Heart left ventricle (tissue), 16 donors: Measurements from ENCODE around the gene CTDSPL2. TPM values are rescaled to one million over a fixed set of nuclear protein-coding genes. Genes with fewer than 3 reads are reported as not detected.

ENCODE experiments used
- ATAC-seq, 4 donors: fragments of 200-7000 bp; cut with Tn5 transposase; one replicate each; pipeline ENCODE4 v1.9.1; 2020 to 2022; ENCODE audit warnings: moderate library complexity in 4 of 4, mild to moderate bottlenecking in 3 of 4, moderate number of reproducible peaks in 1 of 4
- DNase-seq, 5 donors: peaks; one replicate each; pipeline ENCODE4 v3.0.0-alpha.2; 2020
- H3K27ac ChIP-seq, 12 donors: fragments of 200-600 bp; sonication (generic) in 4 of 12; one replicate each; pipeline versions ENCODE4 v1.5.0 to v1.8.0; 2016 to 2022; ENCODE audit warnings: mild to moderate bottlenecking in 2 of 12
- H3K27me3 ChIP-seq, 9 donors: fragments of 200-600 bp; sonication (generic) in 2 of 9; one replicate each; pipeline versions ENCODE4 v1.5.1 to v1.8.0; 2016 to 2022; ENCODE audit warnings: mild to moderate bottlenecking in 3 of 9
- H3K36me3 ChIP-seq, 9 donors: fragments of 200-600 bp; sonication (generic) in 2 of 9; one replicate each; pipeline versions ENCODE4 v1.5.0 to v1.8.0; 2018 to 2022; ENCODE audit warnings: mild to moderate bottlenecking in 2 of 9
- H3K4me1 ChIP-seq, 12 donors: fragments of 200-600 bp; sonication (generic) in 4 of 12; one replicate each; pipeline versions ENCODE4 v1.5.0 to v1.8.0; 2016 to 2022; ENCODE audit warnings: mild to moderate bottlenecking in 3 of 12
- H3K4me3 ChIP-seq, 12 donors: fragments of 200-600 bp; sonication (generic) in 4 of 12; one replicate each; pipeline versions ENCODE4 v1.5.0 to v1.8.0; 2017 to 2022; ENCODE audit warnings: mild to moderate bottlenecking in 9 of 12, moderate library complexity in 4 of 12
- H3K9me3 ChIP-seq, 12 donors: fragments of 200-600 bp; sonication (generic) in 4 of 12; one replicate each; pipeline versions ENCODE4 v1.5.0 to v1.8.0; 2016 to 2022; ENCODE audit warnings: mild to moderate bottlenecking in 1 of 12
- POLR2A ChIP-seq, 2 donors: fragments of 450-650 bp; IDR thresholded peaks; one replicate each; pipeline ENCODE4 v1.6.1; 2017; ENCODE audit warnings: antibody characterized with exemption in 2 of 2, mild to moderate bottlenecking in 2 of 2, moderate library complexity in 2 of 2
- WGBS, 4 donors: extraction: QIAGEN DNeasy Blood & Tissue Kit in 2 of 4; methylation state at CpG; one replicate each; pipeline versions ENCODE4 v1.1.5 to v1.1.7; 2013 to 2018; 5-methylcytosine and 5-hydroxymethylcytosine counted together
- intact Hi-C, 10 donors: fragments of 100-400 bp; cut with DNase I; formaldehyde crosslinking; loops; one replicate each; pipeline versions ENCODE4 v1.11.1 to v1.14.2; 2022
- long read RNA-seq, 3 donors: library from polyadenylated mRNA; unstranded; transcript quantifications; one replicate each; pipeline ENCODE4 v2.0.0, GENCODE V29; 2020 to 2021
- polyA plus RNA-seq, 2 donors: library from polyadenylated mRNA; stranded (reverse); fragments of 200-250 nt; gene quantifications; one replicate each; pipeline ENCODE4 v1.2.3, GENCODE V29; 2013
- total RNA-seq, 9 donors: library from RNA; depleted of rRNA in 2 of 9; stranded (reverse); fragments of >200 nt in 2 of 9; fragmentation: NEBNext Ultra II Directional in 3 of 9; extraction: Animal tissue kit (Norgen Biotek cat#: 25700) in 3 of 9; gene quantifications; one replicate each; pipeline versions ENCODE4 v1.1.0 to v1.2.4, GENCODE V29; 2016 to 2023
- TF ChIP-seq, protein P1 (sequence below), 12 donors: fragments of 200-600 bp; sonication (generic) in 4 of 12; IDR thresholded peaks; one replicate each; pipeline versions ENCODE4 v1.5.0 to v1.8.0; 2018 to 2022; ENCODE audit warnings: antibody characterized with exemption in 12 of 12, mild to moderate bottlenecking in 5 of 12
- donor health status: ischemic (EF 13 %, LVEDD 7.1; RV severe dilation, severe dysfunction).
- donor health status: healthy with polysubstance abuse.
- donor health status: DM: no; HTN: yes; CAD: no.
- donor health status: DM: no; HTN: no; CAD: no.
- donor health status: ischemic (EF 25% LVEDD 6.9; RV normal size, moderate dysfunction).
- donor health status: ischemic (EF 25% LVEDD 5.7; RV mildly dilated, moderate dysfunction).
- donor health status: healthy.
- donor health status: DM: yes; HTN: yes; CAD: no.
- donor health status: ischemic (EF 35%, LVEDD 5.7; RV mildly dilated, moderate dysfunction).
- donor health status: nonischemic (EF 11% LVEDD 7.7; RV severe dilation, severe dysfunction).
- donor health status: DM: yes; HTN: yes; CAD: no.
- donor health status: PGD.
- donor health status: ischemic (EF 29% LVEDD 5.4; RV normal size, mild dysfunction).
- donor health status: nonischemic (EF 23%, LVEDD 6.1; RV moderate dilation, normal function).

The CTDSPL2 gene
- 10 to 100 TPM; 16.5 to 27.6 (median 19.8) TPM for total RNA-seq
- 1 to 10 TPM; 3.0 to 9.6 TPM for polyA plus RNA-seq
- long read RNA-seq, donor 1, full-length matches to known transcripts: 4 of 15 reads
- long read RNA-seq, donor 1, partial matches to known transcripts: 6 of 15 reads
- long read RNA-seq, donor 1, other reads (novel, unspliced or antisense): 5 of 15 reads
- long read RNA-seq, donor 2, full-length matches to known transcripts: 8 of 47 reads
- long read RNA-seq, donor 2, partial matches to known transcripts: 35 of 47 reads
- long read RNA-seq, donor 2, other reads (novel, unspliced or antisense): 4 of 47 reads
- long read RNA-seq, donor 3, full-length matches to known transcripts: 2 of 8 reads
- long read RNA-seq, donor 3, partial matches to known transcripts: 1 of 8 reads
- long read RNA-seq, donor 3, other reads (novel, unspliced or antisense): 5 of 8 reads

- WGBS, 4 donors: 0% methylated on average over 48 to 53 of the region's 53 CpGs
These were observed at the start of gene CTDSPL2 for GRCh38 chr15:44426975-44427755. Gene CTDSPL2 (plus strand): TSS chr15:44427629. CDS start chr15:44459015, 31,386 bp downstream.

GRCh38 chr15:44381236-44381635, 46.2 kb upstream of the CTDSPL2 start:
- DNase-seq: no peak
- intact Hi-C loops: no loop called here
- H3K9me3 ChIP-seq: no peaks in the 10 kb centered on the region
- no peaks in the 10 kb centered on the region for H3K27me3 ChIP-seq
- no peak for ATAC-seq
- TF ChIP-seq, protein P1, sequence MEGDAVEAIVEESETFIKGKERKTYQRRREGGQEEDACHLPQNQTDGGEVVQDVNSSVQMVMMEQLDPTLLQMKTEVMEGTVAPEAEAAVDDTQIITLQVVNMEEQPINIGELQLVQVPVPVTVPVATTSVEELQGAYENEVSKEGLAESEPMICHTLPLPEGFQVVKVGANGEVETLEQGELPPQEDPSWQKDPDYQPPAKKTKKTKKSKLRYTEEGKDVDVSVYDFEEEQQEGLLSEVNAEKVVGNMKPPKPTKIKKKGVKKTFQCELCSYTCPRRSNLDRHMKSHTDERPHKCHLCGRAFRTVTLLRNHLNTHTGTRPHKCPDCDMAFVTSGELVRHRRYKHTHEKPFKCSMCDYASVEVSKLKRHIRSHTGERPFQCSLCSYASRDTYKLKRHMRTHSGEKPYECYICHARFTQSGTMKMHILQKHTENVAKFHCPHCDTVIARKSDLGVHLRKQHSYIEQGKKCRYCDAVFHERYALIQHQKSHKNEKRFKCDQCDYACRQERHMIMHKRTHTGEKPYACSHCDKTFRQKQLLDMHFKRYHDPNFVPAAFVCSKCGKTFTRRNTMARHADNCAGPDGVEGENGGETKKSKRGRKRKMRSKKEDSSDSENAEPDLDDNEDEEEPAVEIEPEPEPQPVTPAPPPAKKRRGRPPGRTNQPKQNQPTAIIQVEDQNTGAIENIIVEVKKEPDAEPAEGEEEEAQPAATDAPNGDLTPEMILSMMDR (IDR thresholded peaks at IDR 0.05): no peak
- TF ChIP-seq POLR2A (IDR thresholded peaks at IDR 0.05): no peak
- no peak overlapping the region for H3K4me3 ChIP-seq
- H3K36me3 ChIP-seq: peaks cover 0 to 37% (median 21%) of the 10 kb centered on the region in 9 donors
- H3K4me1 ChIP-seq: peaks cover 0 to 13% (median 0%) of the 10 kb centered on the region in 12 donors
- H3K27ac ChIP-seq: no peak overlapping the region

More at GRCh38 chr15:44426975-44427755, at the start of gene CTDSPL2:
- Histone ChIP-seq H3K9me3 (no peaks in the 10 kb centered on the region), H3K4me3 (peak within 1 kb of the TSS; percentile 61 to 96 (median 84)), H3K27me3 (no peaks in the 10 kb centered on the region), H3K4me1 (peaks cover 6 to 40% (median 22%) of the 10 kb centered on the region in 12 donors), H3K27ac (peak within 1 kb of the TSS; percentile 90 to 99 (median 96)), H3K36me3 (peaks cover 0 to 5% (median 0%) of the 10 kb centered on the region in 9 donors)
- ATAC-seq: peak; percentile 98 to 99 (median 98)
- peak; percentile 98 to 99 (median 99) for DNase-seq
- TF ChIP-seq, protein P1 (IDR thresholded peaks at IDR 0.05): peak in 11 of 12 donors; percentile 14 to 67 (median 39)
- TF ChIP-seq POLR2A (IDR thresholded peaks at IDR 0.05): peak in 1 of 2 donors; percentile 59
- intact Hi-C loops: loop anchor here in 6 of 10 donors (1.0 to 10.0 kb wide), 7 partner anchors 108 to 635 kb away; partner anchors contain the start of genes GOLM2 (in 4 of the 6), EIF3J (in 3 of the 6) and SERF2 (in 1 of the 6)

DNA sequence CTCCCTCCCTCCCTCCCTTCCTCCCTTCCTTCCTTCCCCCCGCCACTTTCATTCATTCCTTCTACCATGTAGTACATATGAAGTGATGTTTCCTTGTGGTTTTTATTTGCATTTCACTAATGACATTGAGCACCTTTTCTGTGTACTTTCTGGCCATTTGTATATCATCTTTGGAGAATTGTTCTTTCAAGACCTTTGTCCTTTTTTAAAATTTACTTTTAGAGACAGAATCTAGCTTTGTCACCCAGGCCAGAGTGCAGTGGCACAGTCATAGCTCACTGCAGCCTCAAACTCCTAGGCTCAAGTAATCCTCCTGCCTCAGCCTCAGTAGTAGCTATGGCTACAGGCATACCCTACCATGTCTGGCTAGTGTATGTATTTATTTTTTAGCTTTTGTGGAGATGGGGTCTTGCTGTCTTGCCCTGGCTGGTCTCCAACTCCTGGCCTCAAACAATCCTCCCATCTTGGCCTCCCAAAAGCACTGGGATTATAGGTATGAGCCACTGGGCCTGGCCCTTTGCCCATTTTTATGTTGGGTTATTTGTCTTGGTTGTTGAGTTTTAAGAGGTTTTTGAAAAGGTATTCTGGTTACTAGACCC, 42.0 kb upstream of the CTDSPL2 start:
- intact Hi-C loops: no loop called here
- no peaks in the 10 kb centered on the region for H3K27me3 ChIP-seq
- WGBS, 4 donors: 50 to 72% (median 58%) methylated on average over 1 of the region's 1 CpG
- DNase-seq (no peak), ATAC-seq (no peak)
- no peak for TF ChIP-seq POLR2A (IDR thresholded peaks at IDR 0.05)
- TF ChIP-seq, protein P1 (IDR thresholded peaks at IDR 0.05): no peak
- peaks cover 0 to 13% (median 0%) of the 10 kb centered on the region in 12 donors for H3K4me1 ChIP-seq
- peaks cover 0 to 32% (median 16%) of the 10 kb centered on the region in 9 donors for H3K36me3 ChIP-seq
- no peak overlapping the region for H3K4me3 ChIP-seq
- no peak overlapping the region for H3K27ac ChIP-seq
- no peaks in the 10 kb centered on the region for H3K9me3 ChIP-seq
